Liver (tissue), 3 donors: ENCODE data around the gene RNF214.

Experiments used
- CTCF ChIP-seq: fragments of 150-350 bp; IDR thresholded peaks from 2 replicates; pipeline ENCODE4 v1.5.1; 2017; ENCODE audit warnings: improper control_type of control experiment, low read depth, low read length; ENCODE audit not compliant: missing input control
- EGR1 ChIP-seq, 2 donors: IDR thresholded peaks; 2 replicates each; pipeline ENCODE4 v1.6.1; 2016 to 2018; ENCODE audit warnings: antibody characterized with exemption in 2 of 2, low read depth in 2 of 2
- JUND ChIP-seq, 2 donors: IDR thresholded peaks; 2 replicates each; pipeline ENCODE4 v1.6.1; 2016; ENCODE audit warnings: antibody characterized with exemption in 2 of 2
- RAD21 ChIP-seq, 2 donors: IDR thresholded peaks; 2 replicates each; pipeline ENCODE4 v1.6.1; 2016; ENCODE audit warnings: antibody characterized with exemption in 2 of 2, mild to moderate bottlenecking in 2 of 2
- TAF1 ChIP-seq: conservative IDR thresholded peaks from 2 replicates; pipeline ENCODE4 v1.6.1; 2016; ENCODE audit warnings: antibody characterized with exemption, mild to moderate bottlenecking
- TF ChIP-seq, protein P1 (sequence below): IDR thresholded peaks from 2 replicates; pipeline ENCODE4 v1.6.1; 2016; ENCODE audit warnings: antibody characterized with exemption
- donor health status: healthy.
- donor health status: healthy.

GRCh38 chr11:117210620-117211019 is 21.9 kb upstream of the RNF214 start:
- TF ChIP-seq RAD21 (IDR thresholded peaks at IDR 0.05) (no peak), CTCF (no peak), TAF1 (no peak), JUND (IDR thresholded peaks at IDR 0.05) (no peak), EGR1 (IDR thresholded peaks at IDR 0.05; ENCODE audit: low read depth in 2 of 2) (no peak)
- TF ChIP-seq, protein P1, sequence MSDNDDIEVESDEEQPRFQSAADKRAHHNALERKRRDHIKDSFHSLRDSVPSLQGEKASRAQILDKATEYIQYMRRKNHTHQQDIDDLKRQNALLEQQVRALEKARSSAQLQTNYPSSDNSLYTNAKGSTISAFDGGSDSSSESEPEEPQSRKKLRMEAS = no peak
